HG02798 (cell line): ENCODE results near the gene PHLDA1.

Experiments used
- ATAC-seq: cut with Tn5 transposase; IDR thresholded peaks from one replicate; pipeline ENCODE4 v1.9.1; 2021; ENCODE audit warnings: mild to moderate bottlenecking; ENCODE audit not compliant: unreplicated experiment, poor library complexity

Gene PHLDA1

DNA sequence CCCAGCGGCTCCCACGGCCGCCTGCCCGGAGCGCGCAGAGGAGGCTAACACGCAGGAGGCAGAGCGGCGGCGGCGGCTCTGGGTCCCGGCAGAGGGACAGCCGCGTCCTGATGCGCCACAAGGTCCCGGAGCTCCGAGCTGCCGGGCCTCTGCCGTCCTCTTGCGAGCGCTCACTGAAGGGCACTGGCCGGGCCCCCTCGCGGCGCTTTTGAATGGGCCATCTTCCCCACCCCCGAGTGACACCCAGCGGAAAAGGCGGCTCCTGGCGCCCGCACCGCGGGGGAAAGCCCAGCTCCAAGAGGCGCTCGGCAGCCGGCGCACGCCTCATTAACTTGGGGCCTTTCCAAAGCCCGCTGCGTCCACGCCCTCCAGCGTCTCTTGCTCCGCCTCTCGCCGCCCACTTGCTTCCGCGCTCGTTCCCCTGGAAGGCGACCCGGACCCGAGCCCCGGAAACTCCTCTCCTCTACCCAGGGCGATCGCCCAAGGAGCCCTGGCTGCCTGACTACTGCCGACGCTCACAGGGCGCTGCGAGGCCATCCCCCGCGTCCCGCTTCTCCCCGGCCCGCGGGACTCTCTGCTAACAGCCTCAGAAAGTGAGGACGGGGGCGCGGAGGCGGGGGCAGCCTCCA, at the start of gene PHLDA1:
Gene PHLDA1, minus strand, starts transcription at position 363 of the 629 bp plus-strand sequence.
- ATAC-seq: peak; percentile 88

GRCh38 chr12:76080729-76081415, 49.3 kb upstream of the PHLDA1 start:
- no peak for ATAC-seq

GRCh38 chr12:76080017-76080728, 48.6 kb upstream of the PHLDA1 start:
- no peak for ATAC-seq

- ATAC-seq: no peak
These were observed 47.2 kb upstream of the PHLDA1 start for GRCh38 chr12:76078748-76079147.

- no peak for ATAC-seq
These were observed 43.9 kb upstream of the PHLDA1 start for GRCh38 chr12:76075448-76075847.

DNA sequence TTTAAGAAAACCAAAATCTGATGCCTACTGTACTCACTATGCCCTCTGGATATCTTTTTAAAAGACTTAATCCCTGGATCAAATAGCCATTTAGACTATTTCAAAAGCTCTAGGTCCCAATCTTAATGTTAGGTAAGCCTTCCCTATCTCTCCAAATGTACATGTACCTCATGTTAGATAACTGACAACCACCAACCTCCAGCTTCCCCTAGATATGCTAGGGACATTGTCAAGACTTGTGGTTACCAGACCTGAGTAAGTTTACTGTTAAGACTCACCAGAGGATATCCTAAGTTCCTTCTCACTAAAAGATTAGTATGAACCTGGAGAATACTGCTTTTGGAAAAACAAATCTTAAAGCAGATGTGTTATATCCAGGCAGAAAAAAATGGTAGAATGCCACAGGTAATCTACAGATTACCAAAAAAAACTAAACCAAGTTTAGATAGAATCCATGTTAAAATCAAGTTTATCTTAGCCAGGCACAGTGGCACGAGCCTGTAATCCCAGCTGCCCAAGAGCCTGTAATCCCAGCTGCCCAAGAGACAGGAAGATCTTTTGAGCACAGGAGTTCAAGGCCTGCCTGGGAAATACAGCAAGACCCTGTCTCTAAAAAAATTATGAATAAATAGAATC, 43.2 kb upstream of the PHLDA1 start:
- ATAC-seq: peak; percentile 45

- no peak for ATAC-seq
These were observed 42.0 kb upstream of the PHLDA1 start for GRCh38 chr12:76073561-76073960.

GRCh38 chr12:76072568-76072967, 41.0 kb upstream of the PHLDA1 start:
- no peak for ATAC-seq

DNA sequence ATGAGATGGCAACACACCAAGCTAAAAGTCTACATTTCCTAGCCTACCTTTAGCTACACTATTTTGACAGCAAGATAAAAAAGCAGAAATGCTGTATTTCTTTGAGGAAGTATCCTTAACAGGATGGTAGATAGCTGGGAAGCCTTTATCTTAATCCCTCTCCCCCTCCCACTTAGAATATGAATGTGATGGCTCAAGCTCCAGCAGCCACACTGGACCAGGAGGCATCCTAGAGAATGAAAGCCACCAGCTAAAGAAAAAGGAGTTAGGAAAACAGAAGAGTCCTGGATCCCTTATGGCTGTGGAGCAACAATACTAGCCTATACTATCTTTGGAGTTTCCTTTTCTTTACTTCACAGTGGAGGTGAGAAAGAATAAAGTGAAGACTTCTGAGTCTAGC, 37.8 kb upstream of the PHLDA1 start:
- ATAC-seq: no peak

- no peak for ATAC-seq
These were observed 34.3 kb upstream of the PHLDA1 start for GRCh38 chr12:76065917-76066316.

- ATAC-seq: no peak
These were observed 33.3 kb upstream of the PHLDA1 start for GRCh38 chr12:76064904-76065303.

GRCh38 chr12:76060111-76060510, 28.5 kb upstream of the PHLDA1 start:
- no peak for ATAC-seq

DNA sequence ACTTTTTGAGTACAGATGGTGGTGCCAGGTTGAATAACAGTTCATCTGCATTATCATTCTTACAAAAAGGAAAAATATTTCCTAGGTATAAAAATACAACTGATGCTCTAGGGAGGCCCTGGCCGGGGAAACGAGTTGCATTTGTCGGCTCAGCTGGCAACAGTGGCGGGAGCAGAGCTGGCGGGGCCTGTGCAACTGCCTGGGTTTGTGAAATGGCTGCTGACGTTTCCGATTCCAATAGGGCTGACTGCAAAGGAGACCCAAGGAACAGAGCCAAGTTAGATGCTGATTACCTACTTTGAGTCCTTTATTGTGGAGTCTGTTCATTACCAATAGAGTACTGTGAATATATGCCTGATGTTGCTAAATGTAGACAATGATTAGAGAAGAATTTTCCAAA, 25.8 kb upstream of the PHLDA1 start:
- no peak for ATAC-seq

DNA sequence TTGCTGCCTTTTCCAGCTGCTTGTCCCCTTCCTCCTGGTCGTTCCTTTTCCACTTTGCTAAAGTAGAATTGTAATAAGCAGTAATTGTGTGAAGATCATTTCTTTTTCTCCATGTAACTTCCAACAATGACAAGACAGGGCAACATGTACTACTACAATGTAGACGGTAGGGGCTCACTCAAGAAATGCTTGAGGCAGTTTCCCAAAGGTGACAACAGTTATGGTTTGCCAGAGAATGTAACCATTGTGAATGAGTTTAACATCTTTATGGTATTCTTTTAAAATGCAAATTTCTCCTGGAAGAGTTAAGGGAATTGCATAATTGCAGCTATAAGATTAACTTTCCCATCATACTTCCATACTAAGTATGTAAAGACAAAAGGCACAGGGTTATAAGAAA, 23.8 kb upstream of the PHLDA1 start:
- no peak for ATAC-seq

DNA sequence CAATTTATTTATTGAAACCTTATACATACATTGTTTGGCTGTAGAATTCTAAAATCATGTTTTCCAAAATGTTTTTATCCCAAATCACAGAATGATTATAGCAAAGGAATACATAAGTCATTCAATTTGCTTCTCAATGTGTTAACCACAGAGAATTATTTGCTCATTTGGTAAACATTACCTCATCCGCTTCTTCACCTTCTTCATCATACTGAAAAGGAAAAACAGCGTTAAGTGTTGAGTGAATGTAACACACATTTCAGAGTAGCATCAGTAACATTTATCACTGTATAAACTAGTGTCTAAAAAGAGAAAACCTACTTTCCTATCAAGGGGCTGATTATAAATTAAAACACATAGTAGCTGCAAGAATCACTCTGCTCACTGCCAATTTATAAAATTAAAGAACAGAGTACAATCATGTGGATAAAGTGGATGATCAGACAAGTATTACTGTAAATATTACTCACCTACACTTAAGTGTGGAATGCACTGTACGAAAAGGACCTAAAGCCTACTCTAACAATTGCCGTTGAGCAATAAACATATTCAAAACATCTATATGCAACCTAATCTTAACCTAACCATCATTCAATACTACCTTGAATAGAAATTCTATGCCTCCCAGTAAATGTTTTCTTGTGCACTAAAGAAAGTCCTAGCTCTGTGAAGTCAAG, 18.1 kb upstream of the PHLDA1 start:
- no peak for ATAC-seq

GRCh38 chr12:76047742-76048141, 16.2 kb upstream of the PHLDA1 start:
- ATAC-seq: no peak

GRCh38 chr12:76047060-76047459, 15.5 kb upstream of the PHLDA1 start:
- no peak for ATAC-seq

DNA sequence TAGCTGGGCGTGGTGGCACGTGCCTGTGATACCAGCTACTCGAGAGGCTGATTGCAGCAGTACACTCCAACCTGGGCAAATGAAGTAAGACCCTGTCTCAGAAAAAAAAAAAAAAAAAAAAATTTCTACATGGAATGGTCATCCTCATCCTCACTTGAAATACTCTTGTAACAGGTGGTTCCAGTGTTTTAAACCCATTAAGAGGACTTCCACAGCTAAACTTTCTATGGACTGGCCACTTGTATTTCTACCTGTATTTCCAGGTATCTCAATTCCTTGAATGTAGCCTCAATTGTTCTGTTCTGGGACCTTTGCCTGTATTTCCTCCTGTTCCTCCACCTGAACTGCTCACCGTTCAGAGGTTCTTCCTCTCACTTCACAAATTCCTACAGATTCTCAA, 11.8 kb upstream of the PHLDA1 start:
- no peak for ATAC-seq

DNA sequence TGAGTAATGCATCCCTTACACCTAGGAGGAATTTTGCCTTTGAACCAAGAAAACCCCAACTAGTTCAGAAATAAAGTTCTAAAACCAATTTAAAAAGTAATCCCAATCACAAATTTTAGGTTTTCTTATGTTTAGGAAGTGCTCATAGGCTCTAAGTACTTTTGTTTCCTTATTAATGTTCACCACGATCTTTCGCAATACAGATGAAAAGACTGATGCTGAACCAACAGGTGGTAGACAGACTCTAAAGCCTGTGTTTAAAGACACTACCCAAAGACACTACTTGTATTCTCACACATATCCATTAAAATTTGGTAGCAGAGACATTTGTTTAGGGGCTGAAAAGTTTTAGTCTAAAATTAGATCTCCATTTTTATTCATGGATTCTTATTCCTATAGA, 10.6 kb upstream of the PHLDA1 start:
- ATAC-seq: no peak

DNA sequence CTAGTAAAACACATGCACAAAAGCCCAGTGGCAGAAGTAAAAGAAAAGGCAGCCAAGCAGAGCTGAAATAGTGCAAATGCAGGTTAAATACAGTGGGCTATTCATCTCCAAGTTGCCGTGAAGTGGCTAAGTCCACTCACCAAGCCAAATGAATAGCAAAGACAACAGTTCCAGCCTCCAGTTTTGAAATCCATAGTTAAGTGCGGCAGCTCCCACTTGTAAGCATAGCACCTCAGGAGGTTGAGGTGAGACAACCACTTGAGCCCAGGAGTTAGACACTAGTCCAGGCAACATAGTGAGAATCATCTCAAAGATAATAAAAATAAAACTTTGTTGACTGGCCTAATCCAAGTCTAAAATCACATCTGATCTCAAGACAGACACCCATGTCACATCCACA, 9.8 kb upstream of the PHLDA1 start:
- no peak for ATAC-seq

GRCh38 chr12:76040461-76040860, 8.9 kb upstream of the PHLDA1 start:
- no peak for ATAC-seq
